NCI-H2171 treated with DMSO at 0.1 percent for 48 hours (cell line): ENCODE data around the gene MPPE1.
A peak's percentile ranks its signal among the peaks of the same experiment; 100 is the strongest.
"Not testable (repeated sequence)": the region's sequence is repeated elsewhere in the genome, so short reads cannot be mapped to it uniquely, and the experiment has no call there.

Experiments used
- DNase-seq: peaks from one replicate; lab custom pipeline; 2025; lab: John Stamatoyannopoulos, UW

Gene MPPE1, protein sequence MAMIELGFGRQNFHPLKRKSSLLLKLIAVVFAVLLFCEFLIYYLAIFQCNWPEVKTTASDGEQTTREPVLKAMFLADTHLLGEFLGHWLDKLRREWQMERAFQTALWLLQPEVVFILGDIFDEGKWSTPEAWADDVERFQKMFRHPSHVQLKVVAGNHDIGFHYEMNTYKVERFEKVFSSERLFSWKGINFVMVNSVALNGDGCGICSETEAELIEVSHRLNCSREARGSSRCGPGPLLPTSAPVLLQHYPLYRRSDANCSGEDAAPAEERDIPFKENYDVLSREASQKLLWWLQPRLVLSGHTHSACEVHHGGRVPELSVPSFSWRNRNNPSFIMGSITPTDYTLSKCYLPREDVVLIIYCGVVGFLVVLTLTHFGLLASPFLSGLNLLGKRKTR

GRCh38 chr18:11908182-11909060 lies at the start of gene MPPE1:
Gene MPPE1 (minus strand): TSS chr18:11908317. CDS start chr18:11897264, 11,053 bp downstream.
- peak; percentile 91 for DNase-seq

- DNase-seq, result no peak
Observed at GRCh38 chr18:11957636-11958035, 49.5 kb upstream of the MPPE1 start.

DNA sequence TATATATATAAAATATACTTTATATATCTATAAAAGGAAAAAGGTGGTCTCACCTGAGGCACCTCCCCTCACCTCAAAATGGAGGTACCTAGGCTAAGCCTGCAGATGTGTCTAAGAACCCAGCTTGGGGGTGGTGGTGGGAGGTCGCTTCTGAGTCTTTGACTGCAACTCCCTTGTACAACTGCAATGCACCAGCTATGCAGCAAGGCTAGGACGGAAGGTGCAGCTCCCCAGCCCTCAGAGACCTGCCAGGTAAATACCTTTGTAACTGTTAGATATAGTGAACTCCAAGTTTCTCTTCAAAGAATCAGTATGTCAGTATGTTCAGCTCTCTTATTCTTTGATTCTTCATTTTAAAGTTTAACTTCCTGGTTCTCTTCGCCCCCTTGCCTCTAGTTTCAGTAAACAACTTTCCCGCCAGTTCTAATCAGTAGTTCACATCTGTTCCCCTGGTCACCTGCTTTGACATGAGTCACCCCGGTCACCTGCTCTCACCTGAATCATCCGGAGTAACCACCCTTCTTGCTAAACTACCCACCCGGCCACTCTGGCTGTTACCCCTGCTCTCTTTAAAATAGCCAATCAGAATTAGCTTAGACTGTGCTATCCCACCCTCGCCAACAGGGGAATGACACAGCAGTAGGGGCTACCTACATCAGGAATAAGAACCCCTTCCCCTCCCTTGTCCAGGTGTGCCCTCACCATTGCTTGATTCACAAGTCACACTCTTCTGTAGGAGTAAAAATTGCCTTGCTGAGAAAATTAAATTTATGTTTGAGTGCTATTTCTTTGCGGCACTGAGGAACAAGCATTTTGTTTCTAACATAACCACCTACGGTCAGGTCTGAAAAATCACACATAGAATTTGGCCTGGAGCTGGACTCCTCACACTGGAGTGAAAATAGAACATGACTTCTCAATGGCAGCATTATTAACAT lies 48.5 kb upstream of the MPPE1 start:
- DNase-seq, result no peak

- peak; percentile 62 for DNase-seq
Observed at GRCh38 chr18:11955239-11956029, 47.3 kb upstream of the MPPE1 start.

GRCh38 chr18:11953113-11953512 lies 45.0 kb upstream of the MPPE1 start:
- no peak for DNase-seq

DNA sequence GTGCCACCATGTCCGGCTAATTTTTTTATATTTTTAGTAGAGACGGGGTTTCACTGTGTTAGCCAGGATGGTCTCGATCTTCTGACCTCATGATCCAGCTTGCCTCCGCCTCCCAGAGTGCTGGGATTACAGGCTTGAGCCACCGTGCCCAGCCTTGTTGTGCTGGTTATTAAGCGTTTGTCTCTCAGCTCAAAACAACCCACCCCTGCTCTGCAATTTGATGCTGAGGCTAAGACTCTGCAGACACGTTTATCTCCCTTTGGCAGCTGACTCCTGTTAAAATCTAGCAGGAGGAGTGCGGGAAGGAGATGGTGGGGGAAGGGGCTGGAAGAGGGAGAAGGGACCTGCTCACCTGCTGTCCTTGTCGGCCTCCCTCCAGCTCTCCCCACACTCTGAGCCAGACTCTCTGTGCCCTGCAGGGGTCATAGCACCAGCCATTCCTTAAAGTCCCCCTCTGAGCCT lies 43.3 kb upstream of the MPPE1 start:
- DNase-seq, result peak; percentile 65

DNA sequence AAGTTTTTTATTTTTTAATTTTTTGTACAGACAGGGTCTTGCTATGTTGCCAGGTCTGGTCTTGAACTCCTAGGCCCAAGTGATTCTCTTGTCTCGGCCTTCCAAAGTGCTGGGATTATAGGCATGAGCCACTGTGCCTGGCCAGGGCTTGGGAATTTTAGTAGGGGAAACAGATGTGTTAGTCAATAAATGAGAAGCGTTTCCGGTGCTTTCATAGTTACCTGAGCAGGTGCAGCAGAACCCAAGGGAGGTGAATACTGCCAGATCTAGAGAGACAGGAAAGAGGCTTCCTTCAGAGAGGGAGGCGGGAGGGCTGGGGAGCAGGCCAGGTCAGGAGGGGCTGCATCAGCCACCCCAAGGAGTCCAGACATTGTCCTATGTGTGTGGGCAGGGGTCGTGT lies 42.7 kb upstream of the MPPE1 start:
- peak; percentile 63 for DNase-seq

GRCh38 chr18:11948852-11949523 lies 40.9 kb upstream of the MPPE1 start:
- DNase-seq, result no peak

- DNase-seq, result no peak
Observed at GRCh38 chr18:11947214-11948191, 39.4 kb upstream of the MPPE1 start.

GRCh38 chr18:11946756-11947155 lies 38.6 kb upstream of the MPPE1 start:
- no peak for DNase-seq

DNA sequence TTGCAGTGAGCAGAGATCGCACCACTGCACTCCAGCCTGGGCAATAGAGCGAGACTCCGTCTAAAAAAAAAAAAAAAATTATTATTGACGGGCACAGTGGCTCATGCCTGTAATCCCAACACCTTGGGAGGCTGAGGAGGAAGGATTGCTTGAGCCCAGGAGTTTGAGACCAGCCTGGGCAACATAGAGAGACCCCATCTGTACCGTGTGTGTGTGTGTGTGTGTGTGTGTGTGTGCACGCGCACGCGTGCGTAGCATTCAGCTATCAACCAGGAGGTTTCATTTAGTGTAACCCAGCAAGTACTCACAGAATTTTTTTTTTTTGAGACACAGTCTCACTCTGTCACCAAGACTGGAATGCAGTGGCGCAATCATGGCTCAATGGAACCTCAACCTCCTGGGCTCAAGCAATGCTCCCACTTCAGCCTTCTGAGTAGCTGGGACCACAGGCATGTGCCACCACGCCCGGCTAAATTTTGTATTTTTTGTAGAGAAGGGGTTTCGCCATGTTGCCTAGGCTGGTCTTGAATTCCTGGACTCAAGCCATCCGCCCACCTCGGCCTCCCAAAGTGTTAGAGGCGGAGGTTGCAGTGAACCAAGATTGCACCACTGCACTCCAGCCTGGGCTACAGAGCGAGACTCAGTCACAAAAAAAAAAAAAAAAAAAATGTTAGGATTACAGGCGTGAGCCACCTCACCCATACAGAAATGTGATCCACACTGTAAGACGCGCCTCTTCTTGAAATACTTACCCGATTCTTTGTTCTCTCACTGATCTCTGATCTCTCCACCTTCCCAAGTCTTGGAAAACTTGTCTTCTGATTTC lies 37.9 kb upstream of the MPPE1 start:
- DNase-seq, result not testable (repeated sequence)

DNA sequence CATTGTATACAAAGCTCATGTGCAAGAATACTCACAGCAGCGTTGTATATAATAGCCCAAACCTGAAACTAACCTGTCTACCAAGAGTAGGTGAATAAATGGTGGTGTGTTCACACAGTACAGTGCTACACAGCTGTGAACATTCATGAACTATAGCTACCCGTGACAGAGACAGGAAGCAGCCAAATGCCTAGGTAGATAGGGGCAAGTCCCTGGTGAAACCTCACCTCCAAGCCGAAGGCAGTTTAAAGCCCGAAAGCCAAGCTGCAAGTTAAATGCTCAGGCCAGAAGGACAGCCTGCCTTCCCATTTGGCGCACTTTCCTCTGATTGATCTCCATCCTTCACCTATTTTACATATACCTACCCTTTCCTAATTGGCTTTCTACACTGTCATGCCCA lies 36.7 kb upstream of the MPPE1 start:
- no peak for DNase-seq

GRCh38 chr18:11944252-11944651 lies 36.1 kb upstream of the MPPE1 start:
- DNase-seq, result no peak

DNA sequence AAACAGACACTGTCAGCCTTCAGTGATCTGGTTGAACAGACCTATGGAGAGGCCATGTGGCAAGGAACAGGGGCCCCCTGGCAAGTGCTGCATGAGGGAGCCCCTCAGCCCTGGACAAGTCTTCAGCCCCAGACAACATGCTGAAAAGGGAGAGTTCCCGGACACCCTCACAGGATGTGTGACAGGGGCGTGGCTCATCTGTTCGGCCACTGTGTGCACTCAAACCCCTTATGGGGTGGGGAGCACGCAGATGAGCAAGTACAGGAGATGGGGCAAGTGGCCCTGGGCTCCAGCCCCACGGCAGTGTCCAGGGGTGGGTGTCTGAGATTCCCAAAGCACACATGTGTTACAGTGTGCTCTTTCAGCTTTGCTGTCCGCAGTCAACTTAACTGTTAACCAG lies 35.4 kb upstream of the MPPE1 start:
- no peak for DNase-seq

- DNase-seq, result no peak
Observed at GRCh38 chr18:11940956-11941355, 32.8 kb upstream of the MPPE1 start.

DNA sequence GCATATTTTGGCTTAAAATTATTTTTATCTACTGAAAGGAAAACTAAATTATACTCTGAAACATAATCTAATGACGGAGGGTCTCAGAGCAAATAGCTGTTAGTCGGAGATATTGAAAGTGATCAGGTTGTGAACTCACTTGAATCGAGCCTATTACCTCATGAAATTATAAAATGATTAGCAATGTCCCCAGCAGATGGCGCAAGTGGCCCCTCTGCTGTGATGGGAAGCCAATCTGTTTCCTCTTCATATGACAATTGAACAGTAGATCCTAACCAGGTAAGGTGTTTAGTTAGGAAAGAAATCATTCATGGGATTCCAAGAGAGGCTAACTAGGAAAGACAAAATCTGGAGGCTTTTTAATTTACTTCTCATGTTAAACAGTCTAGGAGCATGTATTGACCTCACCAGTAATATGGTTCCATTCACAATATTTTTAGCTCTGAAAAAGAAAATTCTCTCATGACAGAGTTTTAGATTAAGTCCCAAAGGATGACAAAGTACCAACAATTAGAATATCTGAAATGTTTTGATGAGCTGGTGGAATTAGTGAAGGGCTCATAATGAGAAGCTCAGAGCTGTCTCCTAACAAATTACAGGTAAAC lies 29.9 kb upstream of the MPPE1 start:
- DNase-seq, result peak; percentile 67

GRCh38 chr18:11932393-11932792 lies 24.3 kb upstream of the MPPE1 start:
- DNase-seq, result no peak

GRCh38 chr18:11927497-11927896 lies 19.4 kb upstream of the MPPE1 start:
- DNase-seq, result no peak
